ENCODE measurements around the gene RNF144A. TPM values are rescaled to one million over a fixed set of nuclear protein-coding genes. Genes with fewer than 3 reads are reported as not detected.

Gene RNF144A
- total RNA-seq, 2 experiments from 2014 or later = 38.6 to 42.7 TPM

DNA sequence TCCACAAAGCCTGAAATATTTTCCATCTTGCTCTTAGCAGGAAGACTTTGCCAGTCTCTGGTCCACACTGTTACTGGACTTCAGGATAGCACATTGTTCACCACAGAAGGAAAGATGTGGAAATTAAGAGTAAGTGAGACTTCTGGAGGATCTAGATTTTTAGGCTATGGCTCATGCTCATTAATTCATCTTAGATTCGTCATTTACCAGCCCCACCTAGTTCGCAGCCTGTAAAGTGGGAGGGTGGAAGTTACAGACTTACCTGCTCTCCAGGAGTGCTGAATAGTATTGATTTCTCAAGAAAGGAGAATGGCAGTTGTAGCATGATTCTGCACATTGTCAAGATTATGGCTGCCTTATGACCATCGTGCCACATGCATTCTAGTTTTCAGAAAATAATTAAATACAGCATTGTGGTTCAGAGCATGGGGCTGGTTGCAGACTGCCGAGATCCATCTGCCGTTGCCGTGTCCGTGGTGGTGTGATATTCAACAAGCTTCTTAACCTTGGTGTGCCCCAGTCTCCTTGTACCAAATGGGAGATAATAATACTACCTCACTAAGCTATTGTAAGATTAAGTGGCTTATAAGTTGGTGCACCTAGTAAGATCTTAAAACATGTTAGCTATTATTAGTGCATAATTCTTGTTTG lies 56.8 kb downstream of the RNF144A start:
- Mint-ChIP-seq H3K4me1 (peaks cover 5% of the 10 kb centered on the region), H3K27ac (no peak overlapping the region), H3K36me3 (ENCODE audit: low read depth) (peaks cover 47% of the 10 kb centered on the region), H3K4me3 (no peak overlapping the region), H3K27me3 (no peaks in the 10 kb centered on the region), H3K9me3 (ENCODE audit: low read depth) (no peaks in the 10 kb centered on the region)
- no peak for DNase-seq
- POLR2A ChIA-PET = no interaction called here
- intact Hi-C loops (cut with DNase I, micrococcal nuclease) = no loop called here
- ATAC-seq = no peak
- CTCF ChIA-PET = no interaction called here

DNA sequence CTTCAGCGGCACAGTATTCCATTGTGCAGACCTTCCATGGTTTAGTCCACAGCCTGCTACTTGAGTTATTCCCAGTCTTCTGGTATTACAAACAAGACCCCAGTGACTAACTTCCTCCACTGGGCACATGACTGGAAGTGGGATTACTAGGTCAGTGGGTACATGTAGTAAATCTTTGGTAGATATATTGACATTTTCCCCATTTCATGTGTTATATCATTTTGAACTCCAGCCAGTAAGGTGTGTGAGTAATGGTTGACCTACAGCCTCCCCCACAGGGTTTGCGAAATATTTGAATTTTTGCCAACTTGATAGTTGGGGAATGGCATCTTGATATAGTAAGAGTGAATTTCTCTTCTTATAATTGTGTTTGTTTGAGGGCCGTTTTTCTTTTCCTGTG lies 58.8 kb downstream of the RNF144A start:
- ChIA-PET POLR2A (no interaction called here), CTCF (no interaction called here)
- no peak for ATAC-seq
- no peak overlapping the region for H3K4me3 Mint-ChIP-seq
- H3K36me3 Mint-ChIP-seq (ENCODE audit: low read depth) = peaks cover 55% of the 10 kb centered on the region
- no peak for DNase-seq
- intact Hi-C loops (cut with DNase I, micrococcal nuclease) = no loop called here
- no peak overlapping the region for H3K27ac Mint-ChIP-seq
- no peaks in the 10 kb centered on the region for H3K27me3 Mint-ChIP-seq
- H3K4me1 Mint-ChIP-seq = peaks cover 7% of the 10 kb centered on the region
- H3K9me3 Mint-ChIP-seq (ENCODE audit: low read depth) = peaks cover 4% of the 10 kb centered on the region

DNA sequence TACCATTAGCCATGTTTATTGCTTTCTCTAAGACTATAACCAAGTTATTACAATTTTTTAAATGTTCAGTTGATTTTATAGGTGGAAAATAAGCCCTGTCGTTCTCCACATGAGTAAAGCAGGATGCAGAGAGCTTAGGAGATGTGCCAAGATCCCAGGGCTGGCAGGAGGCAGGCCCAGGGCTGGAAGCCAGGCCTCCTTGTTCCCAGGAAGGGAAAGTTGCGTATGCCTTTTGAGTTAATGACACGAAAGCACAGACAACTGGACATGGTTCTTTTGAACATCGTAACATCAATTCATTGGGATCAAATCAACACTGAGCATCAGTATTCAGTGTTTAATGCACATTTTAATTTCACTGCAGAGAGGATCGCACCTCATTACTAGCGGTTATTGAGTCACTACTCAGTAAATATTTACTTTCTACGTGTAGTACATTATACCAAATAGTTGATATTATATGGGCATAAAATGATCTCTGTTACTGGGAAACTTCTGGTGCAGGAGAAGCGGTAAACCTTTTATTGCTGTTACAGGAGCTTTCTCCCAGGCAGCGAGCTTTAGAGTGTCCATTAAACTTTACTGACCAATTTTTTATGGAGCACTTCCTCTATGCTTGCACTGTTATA lies 60.0 kb downstream of the RNF144A start:
- DNase-seq (no peak), ATAC-seq (no peak)
- Mint-ChIP-seq H3K27me3 (no peaks in the 10 kb centered on the region), H3K27ac (no peak overlapping the region), H3K9me3 (ENCODE audit: low read depth) (peaks cover 6% of the 10 kb centered on the region), H3K4me1 (peaks cover 14% of the 10 kb centered on the region), H3K36me3 (ENCODE audit: low read depth) (peaks cover 54% of the 10 kb centered on the region), H3K4me3 (no peak overlapping the region)
- POLR2A ChIA-PET = no interaction called here
- intact Hi-C loops (cut with DNase I, micrococcal nuclease) = no loop called here
- CTCF ChIA-PET = no interaction called here

DNA sequence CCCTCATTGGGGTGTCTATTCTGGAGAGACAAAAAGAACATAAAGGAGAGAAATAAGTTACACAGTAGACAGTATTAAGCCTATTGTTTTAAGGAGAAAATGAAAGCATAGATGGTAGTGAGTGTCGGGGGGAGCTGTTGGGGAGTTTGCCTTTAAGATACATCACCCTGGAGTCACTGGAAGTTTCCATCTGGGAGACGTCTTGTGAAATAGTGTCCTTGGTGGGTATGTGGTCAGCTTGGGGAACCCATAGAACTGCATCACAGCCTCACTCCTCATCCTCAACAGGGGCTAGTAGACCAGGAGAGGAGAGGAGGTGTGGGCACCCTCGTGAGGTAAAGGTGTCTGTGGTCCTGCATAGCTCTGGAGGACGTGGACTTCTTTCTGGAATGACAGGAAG lies 60.6 kb downstream of the RNF144A start:
- CTCF ChIA-PET = no interaction called here
- ATAC-seq (no peak), DNase-seq (no peak)
- H3K27ac Mint-ChIP-seq = no peak overlapping the region
- H3K9me3 Mint-ChIP-seq (ENCODE audit: low read depth) = peaks cover 6% of the 10 kb centered on the region
- H3K36me3 Mint-ChIP-seq (ENCODE audit: low read depth) = peaks cover 51% of the 10 kb centered on the region
- peaks cover 14% of the 10 kb centered on the region for H3K4me1 Mint-ChIP-seq
- no peaks in the 10 kb centered on the region for H3K27me3 Mint-ChIP-seq
- H3K4me3 Mint-ChIP-seq = no peak overlapping the region
- POLR2A ChIA-PET = no interaction called here
- intact Hi-C loops (cut with DNase I, micrococcal nuclease) = no loop called here

DNA sequence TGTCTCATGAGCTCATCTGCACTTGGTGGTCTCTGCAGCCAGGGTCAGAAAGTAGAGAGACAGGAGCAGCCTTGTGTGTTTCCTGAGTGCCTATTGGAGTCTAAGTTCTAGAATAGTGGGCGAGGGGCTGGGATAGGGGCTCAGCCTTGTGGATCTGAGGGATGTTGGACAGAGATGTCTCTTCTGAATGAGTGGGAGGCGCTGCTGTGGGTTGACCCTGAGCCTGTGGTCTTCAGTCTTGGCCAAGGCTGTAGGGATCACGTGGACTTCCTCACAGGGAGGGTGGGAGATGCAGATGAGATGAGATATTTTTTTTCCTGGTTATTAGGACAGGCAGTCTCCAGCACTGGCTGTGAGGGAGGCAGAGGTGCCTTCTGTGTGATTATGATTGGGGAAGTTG lies 61.8 kb downstream of the RNF144A start:
- Mint-ChIP-seq H3K27me3 (no peaks in the 10 kb centered on the region), H3K27ac (no peak overlapping the region), H3K9me3 (ENCODE audit: low read depth) (peaks cover 6% of the 10 kb centered on the region), H3K4me1 (peaks cover 22% of the 10 kb centered on the region), H3K36me3 (ENCODE audit: low read depth) (peaks cover 44% of the 10 kb centered on the region), H3K4me3 (no peak overlapping the region)
- POLR2A ChIA-PET = no interaction called here
- DNase-seq (no peak), ATAC-seq (no peak)
- intact Hi-C loops (cut with DNase I, micrococcal nuclease) = no loop called here
- CTCF ChIA-PET = interaction anchor here (0.6 kb wide), 2 partner anchors 62 to 1270 kb away, joined by 3 to 4 read pairs; no protein-coding TSS in a partner anchor

DNA sequence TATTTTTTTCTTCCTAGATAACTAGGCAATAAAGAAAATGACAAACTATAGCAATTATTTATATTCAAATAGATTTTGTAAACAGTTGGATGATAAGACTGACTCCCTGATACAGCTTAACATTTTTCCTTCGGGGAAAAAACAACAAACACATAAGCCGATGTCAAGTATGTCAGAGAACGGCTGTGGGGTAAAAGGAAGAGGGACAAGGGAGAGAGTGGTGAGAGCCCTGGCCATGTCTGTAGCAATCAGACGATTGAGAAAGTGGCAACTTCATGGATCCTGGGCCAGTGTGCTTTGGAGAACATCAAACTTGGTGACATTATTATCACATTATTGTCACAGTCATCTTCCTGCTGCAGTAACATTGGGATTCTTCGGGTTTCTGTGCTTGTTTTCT lies 65.2 kb downstream of the RNF144A start:
- Mint-ChIP-seq H3K9me3 (ENCODE audit: low read depth) (peaks cover 6% of the 10 kb centered on the region), H3K27ac (no peak overlapping the region), H3K4me1 (peaks cover 29% of the 10 kb centered on the region), H3K36me3 (ENCODE audit: low read depth) (peaks cover 37% of the 10 kb centered on the region), H3K27me3 (no peaks in the 10 kb centered on the region), H3K4me3 (no peak overlapping the region)
- intact Hi-C loops (cut with DNase I, micrococcal nuclease) = no loop called here
- DNase-seq (no peak), ATAC-seq (no peak)
- ChIA-PET CTCF (interaction anchor here (0.6 to 1.3 kb wide), 2 partner anchors 43 to 158 kb away, joined by 3 read pairs; no protein-coding TSS in a partner anchor), POLR2A (no interaction called here)

DNA sequence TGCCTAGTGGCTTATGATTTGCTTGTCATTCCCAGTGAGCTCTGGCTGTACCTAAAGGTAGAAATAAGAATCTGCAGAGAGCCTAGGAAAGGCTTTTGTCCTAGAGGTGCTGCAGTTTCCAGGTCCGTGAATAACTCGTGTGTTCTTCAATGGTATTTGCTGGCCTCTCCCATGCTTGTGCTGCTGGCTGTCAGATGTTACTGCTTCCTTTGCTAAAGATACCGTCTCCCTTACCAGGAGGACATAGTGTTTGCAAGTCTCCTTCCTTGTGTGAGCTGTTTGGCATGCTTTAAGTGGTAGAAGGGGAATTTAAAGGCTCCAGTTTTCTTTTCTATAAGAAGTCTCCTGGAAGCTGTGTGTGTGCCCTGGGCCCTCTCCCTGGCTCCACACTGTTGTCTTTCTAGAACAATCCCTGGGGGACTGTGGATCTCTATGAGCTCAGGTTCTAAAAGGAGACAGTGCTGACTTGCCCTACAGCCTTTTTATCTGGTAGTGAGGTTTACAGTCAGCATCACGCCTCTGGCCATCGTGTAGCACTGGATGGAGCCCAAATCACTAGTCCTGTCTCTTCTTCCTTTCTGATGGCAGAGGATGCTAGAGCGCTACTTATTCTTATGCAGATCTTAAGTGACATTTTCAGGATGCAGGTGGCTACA lies 65.8 kb downstream of the RNF144A start:
- peaks cover 6% of the 10 kb centered on the region for H3K9me3 Mint-ChIP-seq (ENCODE audit: low read depth)
- intact Hi-C loops (cut with DNase I, micrococcal nuclease) = no loop called here
- ChIA-PET CTCF (interaction anchor here (0.8 to 1.3 kb wide), 3 partner anchors 43 to 66 kb away, joined by 3 read pairs; no protein-coding TSS in a partner anchor), POLR2A (no interaction called here)
- H3K4me1 Mint-ChIP-seq = peaks cover 29% of the 10 kb centered on the region
- DNase-seq (no peak), ATAC-seq (no peak)
- H3K36me3 Mint-ChIP-seq (ENCODE audit: low read depth) = peaks cover 37% of the 10 kb centered on the region
- H3K27me3 Mint-ChIP-seq = no peaks in the 10 kb centered on the region
- H3K4me3 Mint-ChIP-seq = no peak overlapping the region
- no peak overlapping the region for H3K27ac Mint-ChIP-seq

DNA sequence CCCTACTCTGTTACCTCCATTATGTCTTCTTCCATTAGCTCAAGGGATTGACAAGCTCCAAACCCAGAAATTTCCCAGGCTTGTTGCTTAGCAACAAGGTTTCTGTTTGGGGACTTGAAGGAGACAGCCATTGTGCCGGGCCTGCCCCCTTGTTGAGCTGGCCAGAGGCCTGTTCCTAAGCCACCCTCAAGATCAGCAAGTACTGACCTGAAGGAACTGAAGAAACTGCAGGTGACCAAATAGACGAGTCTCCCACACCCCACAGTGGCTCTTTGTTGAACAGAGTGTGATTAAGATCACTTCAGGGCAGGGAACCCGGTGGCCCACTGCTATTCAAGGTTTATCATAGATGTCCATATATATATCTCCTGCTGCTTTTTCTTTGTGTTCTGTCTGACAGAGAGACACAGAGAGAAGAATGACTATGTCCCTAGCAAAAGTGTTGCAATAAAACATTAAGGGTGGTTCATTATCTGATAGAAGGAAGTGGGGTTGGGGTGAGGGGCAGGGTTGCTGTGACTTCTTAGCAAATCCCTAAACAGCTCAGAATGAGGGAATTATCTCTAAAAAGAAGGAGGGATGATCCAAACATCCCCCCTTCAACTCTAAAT lies 69.2 kb downstream of the RNF144A start:
- CTCF ChIA-PET = no interaction called here
- ATAC-seq (no peak), DNase-seq (no peak)
- intact Hi-C loops (cut with DNase I, micrococcal nuclease) = no loop called here
- POLR2A ChIA-PET = no interaction called here
- H3K27me3 Mint-ChIP-seq = no peaks in the 10 kb centered on the region
- H3K4me3 Mint-ChIP-seq = no peak overlapping the region
- no peak overlapping the region for H3K27ac Mint-ChIP-seq
- H3K36me3 Mint-ChIP-seq (ENCODE audit: low read depth) = peaks cover 37% of the 10 kb centered on the region
- peaks cover 4% of the 10 kb centered on the region for H3K9me3 Mint-ChIP-seq (ENCODE audit: low read depth)
- peaks cover 24% of the 10 kb centered on the region for H3K4me1 Mint-ChIP-seq

DNA sequence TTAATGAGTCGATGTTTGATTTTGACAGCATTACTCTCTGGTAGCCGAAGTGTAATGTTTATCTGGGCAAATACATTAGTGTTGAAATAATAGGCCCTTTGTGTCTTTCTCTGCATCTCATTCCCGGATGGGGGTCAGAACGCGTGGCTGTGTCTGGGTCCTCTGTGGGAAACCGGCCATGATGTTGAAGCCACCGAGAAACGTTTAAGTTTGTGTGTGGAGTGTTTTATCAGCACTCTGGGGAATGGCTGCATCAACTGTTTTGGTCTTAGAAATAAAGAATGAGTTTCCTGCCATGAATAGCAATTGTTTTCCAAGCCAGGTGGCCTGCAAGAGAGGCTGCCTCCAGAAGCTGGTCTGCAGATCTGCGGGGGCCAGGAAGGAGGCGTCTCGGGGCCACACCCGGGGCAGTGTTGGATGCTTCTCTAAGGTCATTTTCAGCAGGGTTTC lies 69.7 kb downstream of the RNF144A start:
- intact Hi-C loops (cut with DNase I, micrococcal nuclease) = no loop called here
- CTCF ChIA-PET = no interaction called here
- H3K27me3 Mint-ChIP-seq = no peaks in the 10 kb centered on the region
- H3K27ac Mint-ChIP-seq = no peak overlapping the region
- peaks cover 22% of the 10 kb centered on the region for H3K4me1 Mint-ChIP-seq
- no peak for ATAC-seq
- peaks cover 34% of the 10 kb centered on the region for H3K36me3 Mint-ChIP-seq (ENCODE audit: low read depth)
- peaks cover 4% of the 10 kb centered on the region for H3K9me3 Mint-ChIP-seq (ENCODE audit: low read depth)
- POLR2A ChIA-PET = no interaction called here
- no peak for DNase-seq
- H3K4me3 Mint-ChIP-seq = no peak overlapping the region

DNA sequence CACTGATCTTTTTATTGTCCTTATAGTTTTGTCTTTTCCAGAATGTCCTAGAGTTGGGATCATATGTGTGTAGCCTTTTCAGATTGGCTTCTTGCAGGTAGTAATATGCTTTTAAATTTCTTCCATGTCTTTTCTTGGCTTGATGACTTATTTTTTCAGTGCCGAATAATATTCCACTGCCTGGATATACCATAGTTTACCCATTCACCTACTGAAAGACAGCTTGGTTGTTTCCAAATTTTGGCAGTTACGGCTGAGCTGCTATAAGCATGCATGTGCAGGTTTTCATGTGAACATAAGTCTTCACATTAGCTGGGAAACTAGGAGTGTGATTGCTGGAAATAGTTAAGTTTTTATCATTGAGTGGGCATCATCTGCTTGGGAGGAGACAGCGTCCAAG lies 73.7 kb downstream of the RNF144A start:
- no peak for DNase-seq
- no peaks in the 10 kb centered on the region for H3K27me3 Mint-ChIP-seq
- ChIA-PET POLR2A (no interaction called here), CTCF (interaction anchor here (1.4 kb wide), 1 partner anchor 12 kb away, joined by 3 read pairs; no protein-coding TSS in a partner anchor)
- H3K27ac Mint-ChIP-seq = no peak overlapping the region
- H3K4me3 Mint-ChIP-seq = no peak overlapping the region
- no peak for ATAC-seq
- peaks cover 10% of the 10 kb centered on the region for H3K4me1 Mint-ChIP-seq
- peaks cover 37% of the 10 kb centered on the region for H3K36me3 Mint-ChIP-seq (ENCODE audit: low read depth)
- intact Hi-C loops (cut with DNase I, micrococcal nuclease) = no loop called here
- H3K9me3 Mint-ChIP-seq (ENCODE audit: low read depth) = peaks cover 4% of the 10 kb centered on the region

DNA sequence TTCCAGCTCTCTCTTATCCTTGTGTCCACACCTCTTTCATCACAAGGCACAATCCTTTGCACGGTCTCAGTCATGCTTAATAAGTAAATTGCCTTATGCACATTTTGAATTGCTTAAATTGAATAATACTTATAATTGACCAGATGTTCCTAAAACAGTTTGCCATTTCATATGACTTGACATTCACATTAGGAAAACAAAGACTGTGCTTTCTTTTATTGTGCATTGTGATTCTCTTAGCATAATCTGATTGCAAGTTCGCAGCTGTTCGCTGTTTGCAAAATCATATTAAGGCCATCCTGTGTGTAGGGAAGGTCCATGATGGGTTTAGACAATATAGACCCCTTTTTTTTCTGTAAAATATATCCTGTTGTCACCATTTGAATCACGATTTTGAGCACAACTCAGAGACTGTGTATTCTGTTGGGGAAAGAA lies 75.6 kb downstream of the RNF144A start:
- Mint-ChIP-seq H3K36me3 (ENCODE audit: low read depth) (peaks cover 44% of the 10 kb centered on the region), H3K4me1 (peaks cover 8% of the 10 kb centered on the region), H3K9me3 (ENCODE audit: low read depth) (peaks cover 4% of the 10 kb centered on the region), H3K4me3 (no peak overlapping the region), H3K27ac (no peak overlapping the region), H3K27me3 (no peaks in the 10 kb centered on the region)
- intact Hi-C loops (cut with DNase I, micrococcal nuclease) = no loop called here
- no peak for DNase-seq
- ChIA-PET CTCF (interaction anchor here (0.7 kb wide), 1 partner anchor 1932 kb away, joined by 3 read pairs; no protein-coding TSS in a partner anchor), POLR2A (no interaction called here)
- ATAC-seq = no peak

Measured in activated CD4-positive, alpha-beta T cell treated with anti-CD3 and anti-CD28 coated beads for 36 hours (primary cell).